Amniotic epithelial cell (primary cell): ENCODE data around the gene CHD9.

ENCODE experiments used
- DNase-seq: peaks from one replicate; pipeline ENCODE4 v3.0.0-alpha.2; 2010; ENCODE audit warnings: low read depth

Gene CHD9

GRCh38 chr16:53372992-53373871 lies 318.4 kb downstream of the CHD9 start:
- DNase-seq: no peak

GRCh38 chr16:53374800-53375199 lies 320.0 kb downstream of the CHD9 start:
- DNase-seq: no peak

- DNase-seq: no peak
Observed at GRCh38 chr16:53378138-53378537, 323.3 kb downstream of the CHD9 start.
